Loucy (cell line): ENCODE data around the gene EFCAB12.

Experiments
- H2AFZ ChIP-seq: fragments of 200-600 bp; sonication (generic); 2 replicates; pipeline ENCODE4 v1.6.0; 2016; ENCODE audit warnings: antibody characterized with exemption, mild to moderate bottlenecking, low read length, moderate library complexity
- H3F3A ChIP-seq: fragments of 200-600 bp; 2 replicates; pipeline ENCODE4 v1.6.0; 2016; ENCODE audit warnings: antibody characterized with exemption, low read depth, mild to moderate bottlenecking
- H3K27me3 ChIP-seq: fragments of 200-600 bp; sonication (generic); 2 replicates; pipeline ENCODE4 v1.6.1; 2014; ENCODE audit warnings: low read length, mild to moderate bottlenecking; ENCODE audit not compliant: insufficient read depth, poor library complexity, severe bottlenecking
- H3K36me3 ChIP-seq: fragments of 200-600 bp; sonication (generic); 2 replicates; pipeline ENCODE4 v1.6.1; 2016; ENCODE audit warnings: low read length; ENCODE audit not compliant: insufficient read depth
- H3K4me1 ChIP-seq: fragments of 200-600 bp; sonication (generic); 2 replicates; pipeline ENCODE4 v1.5.1; 2014; ENCODE audit warnings: low read length, mild to moderate bottlenecking; ENCODE audit not compliant: insufficient read depth, poor library complexity, severe bottlenecking
- H3K4me2 ChIP-seq: fragments of 200-600 bp; sonication (generic); 2 replicates; pipeline ENCODE4 v1.6.0; 2014; ENCODE audit warnings: antibody characterized with exemption, low read length, low read depth, mild to moderate bottlenecking; ENCODE audit not compliant: poor library complexity, severe bottlenecking
- H3K4me3 ChIP-seq: fragments of 200-600 bp; sonication (generic); 2 replicates; pipeline ENCODE4 v1.5.1; 2014; ENCODE audit warnings: low read length, mild to moderate bottlenecking, mixed read lengths; ENCODE audit not compliant: poor library complexity, severe bottlenecking
- H3K79me2 ChIP-seq: fragments of 200-600 bp; sonication (generic); 2 replicates; pipeline ENCODE4 v1.6.1; 2014; ENCODE audit warnings: low read length; ENCODE audit not compliant: insufficient read depth
- H3K9ac ChIP-seq: fragments of 200-600 bp; sonication (generic); 2 replicates; pipeline ENCODE4 v1.6.0; 2014; ENCODE audit warnings: mild to moderate bottlenecking, low read depth, low read length, moderate library complexity; ENCODE audit not compliant: poor library complexity, severe bottlenecking
- H3K9me2 ChIP-seq: fragments of 200-600 bp; sonication (generic); replicated peaks from 2 replicates; pipeline ENCODE4 v1.6.1; 2016; ENCODE audit warnings: low read depth, low read length, mixed read lengths
- H3K9me3 ChIP-seq: fragments of 200-600 bp; sonication (generic); 2 replicates; pipeline ENCODE4 v1.6.1; 2014; ENCODE audit warnings: mild to moderate bottlenecking, antibody characterized with exemption, low read length, low read depth; ENCODE audit not compliant: insufficient read depth
- H4K20me1 ChIP-seq: fragments of 200-600 bp; sonication (generic); 2 replicates; pipeline ENCODE4 v1.6.0; 2014; ENCODE audit warnings: antibody characterized with exemption, low read length, mild to moderate bottlenecking; ENCODE audit not compliant: insufficient read depth, poor library complexity, severe bottlenecking
- EZH2phosphoT487 ChIP-seq: fragments of 200-600 bp; IDR thresholded peaks from 2 replicates; pipeline ENCODE4 v1.6.1; 2018; ENCODE audit warnings: antibody characterized with exemption, mild to moderate bottlenecking, moderate library complexity, borderline replicate concordance
- TF ChIP-seq, protein P1 (sequence below): fragments of 200-600 bp; sonication (generic); conservative IDR thresholded peaks from 2 replicates; pipeline ENCODE4 v1.5.1; 2014; ENCODE audit warnings: mild to moderate bottlenecking, antibody characterized with exemption, low read length

EFCAB12 gene

GRCh38 chr3:129370248-129370964 is 58.0 kb downstream of the EFCAB12 start:
- no peaks in the 10 kb centered on the region for H3K36me3 ChIP-seq
- no peak for TF ChIP-seq EZH2phosphoT487
- TF ChIP-seq, protein P1, sequence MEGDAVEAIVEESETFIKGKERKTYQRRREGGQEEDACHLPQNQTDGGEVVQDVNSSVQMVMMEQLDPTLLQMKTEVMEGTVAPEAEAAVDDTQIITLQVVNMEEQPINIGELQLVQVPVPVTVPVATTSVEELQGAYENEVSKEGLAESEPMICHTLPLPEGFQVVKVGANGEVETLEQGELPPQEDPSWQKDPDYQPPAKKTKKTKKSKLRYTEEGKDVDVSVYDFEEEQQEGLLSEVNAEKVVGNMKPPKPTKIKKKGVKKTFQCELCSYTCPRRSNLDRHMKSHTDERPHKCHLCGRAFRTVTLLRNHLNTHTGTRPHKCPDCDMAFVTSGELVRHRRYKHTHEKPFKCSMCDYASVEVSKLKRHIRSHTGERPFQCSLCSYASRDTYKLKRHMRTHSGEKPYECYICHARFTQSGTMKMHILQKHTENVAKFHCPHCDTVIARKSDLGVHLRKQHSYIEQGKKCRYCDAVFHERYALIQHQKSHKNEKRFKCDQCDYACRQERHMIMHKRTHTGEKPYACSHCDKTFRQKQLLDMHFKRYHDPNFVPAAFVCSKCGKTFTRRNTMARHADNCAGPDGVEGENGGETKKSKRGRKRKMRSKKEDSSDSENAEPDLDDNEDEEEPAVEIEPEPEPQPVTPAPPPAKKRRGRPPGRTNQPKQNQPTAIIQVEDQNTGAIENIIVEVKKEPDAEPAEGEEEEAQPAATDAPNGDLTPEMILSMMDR: no peak
- no peaks in the 10 kb centered on the region for H3K9me2 ChIP-seq
- H4K20me1 ChIP-seq: no peaks in the 10 kb centered on the region
- H3K4me3 ChIP-seq: no peak overlapping the region
- no peak overlapping the region for H3K9ac ChIP-seq
- no peak overlapping the region for H2AFZ ChIP-seq
- H3K4me2 ChIP-seq: no peak overlapping the region
- H3K27me3 ChIP-seq: no peaks in the 10 kb centered on the region
- H3F3A ChIP-seq: no peaks in the 10 kb centered on the region
- H3K4me1 ChIP-seq: peaks cover 1% of the 10 kb centered on the region
- H3K9me3 ChIP-seq: no peaks in the 10 kb centered on the region
- H3K79me2 ChIP-seq: no peaks in the 10 kb centered on the region

GRCh38 chr3:129369711-129370110 is 58.7 kb downstream of the EFCAB12 start:
- no peaks in the 10 kb centered on the region for H3K79me2 ChIP-seq
- no peaks in the 10 kb centered on the region for H3F3A ChIP-seq
- H3K4me1 ChIP-seq: peaks cover 8% of the 10 kb centered on the region
- no peak overlapping the region for H2AFZ ChIP-seq
- no peak overlapping the region for H3K4me2 ChIP-seq
- H3K4me3 ChIP-seq: no peak overlapping the region
- H3K27me3 ChIP-seq: no peaks in the 10 kb centered on the region
- no peak for TF ChIP-seq EZH2phosphoT487
- TF ChIP-seq, protein P1: no peak
- no peaks in the 10 kb centered on the region for H3K9me3 ChIP-seq
- H3K9ac ChIP-seq: no peak overlapping the region
- H3K9me2 ChIP-seq: no peaks in the 10 kb centered on the region
- H3K36me3 ChIP-seq: no peaks in the 10 kb centered on the region
- no peaks in the 10 kb centered on the region for H4K20me1 ChIP-seq

GRCh38 chr3:129367821-129368220 is 60.6 kb downstream of the EFCAB12 start:
- Histone ChIP-seq H3K36me3 (no peaks in the 10 kb centered on the region), H3K9me2 (no peaks in the 10 kb centered on the region), H3K4me3 (no peak overlapping the region), H3K4me2 (no peak overlapping the region), H3K9me3 (no peaks in the 10 kb centered on the region), H3K4me1 (peaks cover 14% of the 10 kb centered on the region), H3F3A (no peaks in the 10 kb centered on the region), H4K20me1 (no peaks in the 10 kb centered on the region), H3K79me2 (no peaks in the 10 kb centered on the region), H2AFZ (no peak overlapping the region), H3K27me3 (no peaks in the 10 kb centered on the region), H3K9ac (no peak overlapping the region)
- TF ChIP-seq EZH2phosphoT487: no peak
- TF ChIP-seq, protein P1: no peak
